Ovary (tissue), 3 donors: Measurements from ENCODE around the gene STX16.

Experiments
- POLR2A ChIP-seq: fragments of 450-650 bp; IDR thresholded peaks from one replicate; pipeline ENCODE4 v1.6.1; 2017; ENCODE audit warnings: antibody characterized with exemption, mild to moderate bottlenecking, moderate library complexity
- TF ChIP-seq, protein P1 (sequence below), 3 donors: fragments of 450-650 bp in 2 of 3; fragments of 200-600 bp in 1 of 3; IDR thresholded peaks; one replicate each; pipeline versions ENCODE4 v1.5.1 to v1.8.0; 2016 to 2022; ENCODE audit warnings: antibody characterized with exemption in 3 of 3, mild to moderate bottlenecking in 1 of 3
- donor health status: DM: no; HTN: no; CAD: no.

DNA sequence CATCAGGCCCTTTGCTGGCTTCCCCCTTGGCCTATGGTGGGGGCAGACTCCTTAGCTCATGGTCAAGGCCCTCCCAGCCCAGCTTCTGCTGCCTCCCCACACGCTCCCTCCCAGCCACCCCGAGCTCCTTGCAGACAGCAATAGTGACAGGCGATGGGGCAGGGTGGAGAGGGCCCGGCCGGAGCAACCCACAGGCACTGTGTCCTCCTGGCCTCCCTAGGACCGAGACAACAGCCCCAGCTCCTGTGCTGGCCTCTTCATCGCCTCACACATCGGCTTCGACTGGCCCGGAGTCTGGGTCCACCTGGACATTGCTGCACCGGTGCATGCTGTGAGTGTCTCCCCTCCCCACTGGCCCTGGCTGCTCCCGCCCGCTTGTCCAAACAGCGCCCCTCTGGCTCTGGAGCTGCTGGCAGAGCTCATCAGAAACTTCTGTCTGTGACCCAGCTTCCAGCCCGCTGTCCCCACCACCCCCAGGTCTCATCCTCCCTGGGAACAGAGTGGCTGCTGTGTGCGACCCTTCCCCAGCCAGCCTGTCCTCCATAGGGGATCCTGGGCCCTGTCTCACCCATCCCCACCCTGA is 63.3 kb downstream of the STX16 start:
- TF ChIP-seq, protein P1, sequence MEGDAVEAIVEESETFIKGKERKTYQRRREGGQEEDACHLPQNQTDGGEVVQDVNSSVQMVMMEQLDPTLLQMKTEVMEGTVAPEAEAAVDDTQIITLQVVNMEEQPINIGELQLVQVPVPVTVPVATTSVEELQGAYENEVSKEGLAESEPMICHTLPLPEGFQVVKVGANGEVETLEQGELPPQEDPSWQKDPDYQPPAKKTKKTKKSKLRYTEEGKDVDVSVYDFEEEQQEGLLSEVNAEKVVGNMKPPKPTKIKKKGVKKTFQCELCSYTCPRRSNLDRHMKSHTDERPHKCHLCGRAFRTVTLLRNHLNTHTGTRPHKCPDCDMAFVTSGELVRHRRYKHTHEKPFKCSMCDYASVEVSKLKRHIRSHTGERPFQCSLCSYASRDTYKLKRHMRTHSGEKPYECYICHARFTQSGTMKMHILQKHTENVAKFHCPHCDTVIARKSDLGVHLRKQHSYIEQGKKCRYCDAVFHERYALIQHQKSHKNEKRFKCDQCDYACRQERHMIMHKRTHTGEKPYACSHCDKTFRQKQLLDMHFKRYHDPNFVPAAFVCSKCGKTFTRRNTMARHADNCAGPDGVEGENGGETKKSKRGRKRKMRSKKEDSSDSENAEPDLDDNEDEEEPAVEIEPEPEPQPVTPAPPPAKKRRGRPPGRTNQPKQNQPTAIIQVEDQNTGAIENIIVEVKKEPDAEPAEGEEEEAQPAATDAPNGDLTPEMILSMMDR (IDR thresholded peaks at IDR 0.05) = no peak
- no peak for TF ChIP-seq POLR2A
